Esophagus squamous epithelium (tissue), 4 donors: ENCODE measurements around the gene HNRNPH1. TPM values are rescaled to one million over a fixed set of nuclear protein-coding genes. Genes with fewer than 3 reads are reported as not detected.

ENCODE experiments used
- small RNA-seq, 4 donors: library from RNA; depleted of rRNA; stranded (forward); fragments of <200 nt; gene quantifications; one replicate each; pipeline ENCODE3, GENCODE V24; 2016
- total RNA-seq, 4 donors: library from RNA; depleted of rRNA; stranded (reverse); fragments of >200 nt; gene quantifications; one replicate each; pipeline ENCODE4 v1.1.0, GENCODE V29; 2016

The HNRNPH1 gene
- total RNA-seq, 4 donors from 2014 or later: 209 to 645 (median 383) TPM

Small RNA genes lying within 50 kb of the gene (small RNA-seq; reads per million reads assigned to genes)
- 0 reads per million in 4 donors for gene RF00017

Other genes with a start within 250 kb of the HNRNPH1 start
- gene RUFY1, start 73.1 kb downstream of the HNRNPH1 start, total RNA-seq: 10 to 100 TPM; 27.1 to 63.8 (median 45.8) TPM
- not detected for gene CBY3, start 57.4 kb upstream of the HNRNPH1 start, total RNA-seq
- 100 to 1,000 TPM; 200 to 321 (median 252) TPM for gene CANX, start 75.3 kb upstream of the HNRNPH1 start, total RNA-seq
- 10 to 100 TPM; 16.6 to 29.0 (median 17.9) TPM for gene MAML1, start 109.2 kb upstream of the HNRNPH1 start, total RNA-seq
- 1 to 10 TPM in 3 of 4 donors, not detected in 1; 4.6 to 6.9 (median 4.7) TPM for gene LTC4S, start 170.3 kb upstream of the HNRNPH1 start, total RNA-seq
- 100 to 1,000 TPM in 1 of 4 donors, 10 to 100 TPM in 3; 68.5 to 119 (median 87.7) TPM for gene MGAT4B, start 183.2 kb upstream of the HNRNPH1 start, total RNA-seq
- gene SQSTM1, start 197.2 kb upstream of the HNRNPH1 start, total RNA-seq: 100 to 1,000 TPM; 105 to 236 (median 149) TPM
- gene MRNIP, start 235.1 kb upstream of the HNRNPH1 start, total RNA-seq: 10 to 100 TPM in 3 of 4 donors, 1 to 10 TPM in 1; 6.9 to 21.9 (median 10.7) TPM